ENCODE results near the gene DAND5. TPM values are rescaled to one million over a fixed set of nuclear protein-coding genes. Genes with fewer than 3 reads are reported as not detected.

DAND5 gene
- total and polyA plus RNA-seq, 9 of the 15 experiments (the other 6 are each of a cell fraction or from before 2014, with no cell fraction given): 0.22 to 0.83 (median 0.60) TPM

GRCh38 chr19:12983542-12984142 lies 14.3 kb downstream of the DAND5 start (continued):
- TF ChIP-seq NR0B1 (IDR thresholded peaks at IDR 0.05; ENCODE audit: partially characterized antibody) (no peak), JUND (IDR thresholded peaks at IDR 0.05; ENCODE audit: borderline replicate concordance, low read depth, low read length) (peak; percentile 69), JUND (tag; IDR thresholded peaks at IDR 0.05; ENCODE audit: borderline replicate concordance, low read depth, low read length) (peak; percentile 33; the same call in 2 of the 3 replicates), NR4A1 (CRISPR knock-in tag; IDR thresholded peaks at IDR 0.05) (no peak), NR4A1 (tag; IDR thresholded peaks at IDR 0.05) (peak; percentile 64; the same call in 1 of the 2 replicates), ERF (CRISPR knock-in tag; IDR thresholded peaks at IDR 0.05) (peak; percentile 76; the same call in 1 of the 2 replicates), E2F8 (IDR thresholded peaks at IDR 0.05; ENCODE audit: low read depth, partially characterized antibody) (peak; percentile 75), SMARCB1 (IDR thresholded peaks at IDR 0.05; ENCODE audit: insufficient read length, low read depth) (no peak), LCOR (CRISPR knock-in tag; IDR thresholded peaks at IDR 0.05) (no peak), DDX20 (tag; IDR thresholded peaks at IDR 0.05; ENCODE audit: low read depth) (no peak), BRD4 (IDR thresholded peaks at IDR 0.05) (no peak), ZNF263 (CRISPR knock-in tag; IDR thresholded peaks at IDR 0.05; ENCODE audit: borderline replicate concordance) (peak; percentile 80), ZNF695 (CRISPR knock-in tag; IDR thresholded peaks at IDR 0.05) (no peak), PHF20 (IDR thresholded peaks at IDR 0.05; ENCODE audit: partially characterized antibody) (peak; percentile 33), ZNF274 (IDR thresholded peaks at IDR 0.05; ENCODE audit: borderline replicate concordance, low read depth, low read length) (no peak), MEF2A (IDR thresholded peaks at IDR 0.05; ENCODE audit: control insufficient read depth, low read depth, low read length) (no peak), CBX2 (IDR thresholded peaks at IDR 0.05; ENCODE audit: insufficient read depth, low read length, poor library complexity, severe bottlenecking) (no peak)

All from K562 (cell line).